Neuronal stem cell (in vitro differentiated cells): ENCODE measurements around the gene NTN1.

Experiments
- DNase-seq: peaks from one replicate; pipeline ENCODE4 v3.0.0-alpha.2; 2013; ENCODE audit warnings: low spot score
- H2AFZ ChIP-seq: one replicate; pipeline ENCODE4 v1.6.1; 2013; ENCODE audit warnings: mild to moderate bottlenecking, low read length, inconsistent platforms
- H2AK5ac ChIP-seq: 2 replicates; pipeline ENCODE4 v1.6.1; 2013; ENCODE audit warnings: low read depth, mild to moderate bottlenecking, inconsistent platforms, low read length, moderate library complexity, mixed read lengths
- H2BK120ac ChIP-seq: 2 replicates; pipeline ENCODE4 v1.6.1; 2013; ENCODE audit warnings: low read depth, mild to moderate bottlenecking, inconsistent platforms, low read length, moderate library complexity, mixed read lengths
- H2BK12ac ChIP-seq: one replicate; pipeline ENCODE4 v1.6.1; 2013; ENCODE audit warnings: low read length, inconsistent platforms
- H2BK15ac ChIP-seq: 2 replicates; pipeline ENCODE4 v1.6.1; 2013; ENCODE audit warnings: mild to moderate bottlenecking, low read length, inconsistent platforms, mixed read lengths
- H2BK5ac ChIP-seq: one replicate; pipeline ENCODE4 v1.6.1; 2013; ENCODE audit warnings: inconsistent platforms, mild to moderate bottlenecking, low read length, moderate library complexity
- H3K14ac ChIP-seq: one replicate; pipeline ENCODE4 v1.6.1; 2013; ENCODE audit warnings: low read length, inconsistent platforms
- H3K18ac ChIP-seq: 2 replicates; pipeline ENCODE4 v1.6.1; 2013; ENCODE audit warnings: low read length, inconsistent platforms
- H3K23ac ChIP-seq: 2 replicates; pipeline ENCODE4 v1.6.1; 2013; ENCODE audit warnings: low read depth, mild to moderate bottlenecking, mixed read lengths, low read length, inconsistent platforms; ENCODE audit not compliant: poor library complexity
- H3K27ac ChIP-seq: replicated peaks from 3 replicates; pipeline ENCODE4 v1.5.1; 2013; ENCODE audit warnings: low read length, inconsistent platforms
- H3K27me3 ChIP-seq, 3 experiments: 2 replicates each; pipeline ENCODE4 v1.6.1; 2013; ENCODE audit warnings: low read length in 3 of 3, mild to moderate bottlenecking in 2 of 3, inconsistent platforms in 1 of 3, low read depth in 1 of 3, mixed read lengths in 1 of 3, moderate library complexity in 1 of 3; ENCODE audit not compliant: control insufficient read depth in 3 of 3, insufficient read depth in 3 of 3
- H3K36me3 ChIP-seq, 2 donors: replicated peaks in 1 of 2; 2 replicates each; pipeline ENCODE4 v1.6.1; 2013; ENCODE audit warnings: low read length in 2 of 2; ENCODE audit not compliant: control insufficient read depth in 2 of 2, insufficient read depth in 2 of 2
- H3K4ac ChIP-seq: 2 replicates; pipeline ENCODE4 v1.6.1; 2013; ENCODE audit warnings: inconsistent platforms, mild to moderate bottlenecking, low read length, moderate library complexity
- H3K4me1 ChIP-seq, 2 donors: 1 replicate in 1 of 2; 2 replicates in 1 of 2; pipeline ENCODE4 v1.6.1; 2013; ENCODE audit warnings: low read length in 2 of 2, low read depth in 1 of 2; ENCODE audit not compliant: control insufficient read depth in 2 of 2, insufficient read depth in 1 of 2
- H3K4me2 ChIP-seq: one replicate; pipeline ENCODE4 v1.6.1; 2013; ENCODE audit warnings: mild to moderate bottlenecking, low read length, inconsistent platforms; ENCODE audit not compliant: insufficient read depth, poor library complexity, severe bottlenecking
- H3K4me3 ChIP-seq, 2 donors: 2 replicates each; pipeline ENCODE4 v1.5.1; 2013; ENCODE audit warnings: low read length in 2 of 2, mild to moderate bottlenecking in 2 of 2, inconsistent platforms in 1 of 2, moderate library complexity in 1 of 2
- H3K79me1 ChIP-seq: one replicate; pipeline ENCODE4 v1.6.1; 2013; ENCODE audit warnings: low read depth, mild to moderate bottlenecking, inconsistent platforms, low read length, moderate library complexity
- H3K9ac ChIP-seq: one replicate; pipeline ENCODE4 v1.6.1; 2013; ENCODE audit warnings: mild to moderate bottlenecking, low read depth, low read length, inconsistent platforms; ENCODE audit not compliant: poor library complexity
- H3K9me3 ChIP-seq, 2 donors: replicated peaks in 1 of 2; 2 replicates each; pipeline versions ENCODE3 to v1.6.1; 2013; ENCODE audit warnings: low read length in 2 of 2, mild to moderate bottlenecking in 2 of 2, inconsistent platforms in 1 of 2, low read depth in 1 of 2, mixed read lengths in 1 of 2, moderate library complexity in 1 of 2; ENCODE audit not compliant: control insufficient read depth in 2 of 2, insufficient read depth in 1 of 2
- H4K8ac ChIP-seq: one replicate; pipeline ENCODE4 v1.6.1; 2013; ENCODE audit warnings: low read depth, mild to moderate bottlenecking, inconsistent platforms, low read length, moderate library complexity
- H4K91ac ChIP-seq: one replicate; pipeline ENCODE4 v1.6.1; 2013; ENCODE audit warnings: low read length, low read depth, mild to moderate bottlenecking, inconsistent platforms; ENCODE audit not compliant: poor library complexity
- WGBS, 2 donors: extraction: QIAGEN DNeasy Blood & Tissue Kit; methylation state at CpG; one replicate each; pipeline ENCODE4 v1.1.7; 2013; ENCODE audit warnings: missing lambda C conversion rate in 2 of 2, mixed read lengths in 1 of 2; ENCODE audit not compliant: insufficient read length in 2 of 2, insufficient replicate concordance in 1 of 2; ENCODE audit errors: extremely low coverage in 2 of 2; 5-methylcytosine and 5-hydroxymethylcytosine counted together

The NTN1 gene

DNA sequence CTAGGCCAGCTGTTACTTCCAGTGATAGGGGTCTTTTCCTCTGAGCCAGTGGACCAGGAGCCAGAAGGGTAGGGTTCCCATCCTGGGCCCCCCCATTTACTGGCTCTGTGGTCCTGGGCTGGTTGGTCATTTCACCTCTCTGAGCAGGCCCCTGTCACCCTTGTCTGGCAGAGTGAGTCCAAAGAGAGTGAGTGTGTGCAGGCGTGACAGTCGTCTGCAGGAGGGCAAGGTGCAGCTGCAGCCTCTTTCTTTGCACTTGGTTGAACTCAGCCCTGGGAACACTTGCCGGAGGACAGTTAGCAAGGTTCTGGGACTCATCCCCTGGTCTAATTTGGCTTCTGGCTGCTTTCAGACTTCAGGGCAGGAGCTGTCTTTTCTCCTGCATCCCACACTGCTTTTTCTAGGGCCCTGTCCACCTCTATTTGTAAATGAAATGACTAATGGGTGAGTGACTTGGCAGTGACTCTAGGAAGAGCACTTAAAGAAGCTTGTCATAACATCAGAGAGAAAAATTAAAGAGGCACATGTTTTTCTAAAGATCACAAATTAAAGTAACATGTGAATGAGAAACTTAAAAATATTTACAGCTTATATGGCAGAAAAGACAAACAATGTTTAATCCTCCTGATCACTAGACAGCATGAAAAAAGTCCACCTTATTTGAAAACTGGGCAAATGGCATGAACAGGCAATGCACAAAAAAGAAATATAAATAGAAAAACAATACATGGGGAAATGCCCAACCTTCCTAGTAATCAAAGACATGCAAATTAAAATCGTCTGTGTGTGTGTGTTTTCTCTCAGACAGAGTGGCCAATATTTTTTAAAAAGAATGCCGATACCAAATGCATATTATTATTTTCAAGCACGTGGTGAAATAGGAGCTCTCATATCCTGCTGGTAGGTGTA lies 137.5 kb downstream of the NTN1 start:
- Histone ChIP-seq H3K23ac (no peak overlapping the region), H3K14ac (no peak overlapping the region), H3K9me3 (peaks cover 3 to 4% of the 10 kb centered on the region in 2 donors), H3K4ac (no peak overlapping the region), H4K8ac (no peak overlapping the region), H4K91ac (no peak overlapping the region), H3K18ac (peak overlapping the region; percentile 28), H3K9ac (no peak overlapping the region), H3K79me1 (no peaks in the 10 kb centered on the region), H2AFZ (no peak overlapping the region), H2BK12ac (no peak overlapping the region), H2BK5ac (no peak overlapping the region), H2BK15ac (no peak overlapping the region), H3K27me3 (no peaks in the 10 kb centered on the region), H3K4me1 (peaks cover 0 to 4% of the 10 kb centered on the region in 2 donors), H2AK5ac (peak overlapping the region; percentile 58), H3K4me2 (no peak overlapping the region), H3K27ac (no peak overlapping the region), H3K36me3 (no peaks in the 10 kb centered on the region), H3K4me3 (no peak overlapping the region), H2BK120ac (no peak overlapping the region)
- no CpG with 5 or more reads among the region's 6 CpGs for WGBS, 2 donors
- DNase-seq, result no peak

DNA sequence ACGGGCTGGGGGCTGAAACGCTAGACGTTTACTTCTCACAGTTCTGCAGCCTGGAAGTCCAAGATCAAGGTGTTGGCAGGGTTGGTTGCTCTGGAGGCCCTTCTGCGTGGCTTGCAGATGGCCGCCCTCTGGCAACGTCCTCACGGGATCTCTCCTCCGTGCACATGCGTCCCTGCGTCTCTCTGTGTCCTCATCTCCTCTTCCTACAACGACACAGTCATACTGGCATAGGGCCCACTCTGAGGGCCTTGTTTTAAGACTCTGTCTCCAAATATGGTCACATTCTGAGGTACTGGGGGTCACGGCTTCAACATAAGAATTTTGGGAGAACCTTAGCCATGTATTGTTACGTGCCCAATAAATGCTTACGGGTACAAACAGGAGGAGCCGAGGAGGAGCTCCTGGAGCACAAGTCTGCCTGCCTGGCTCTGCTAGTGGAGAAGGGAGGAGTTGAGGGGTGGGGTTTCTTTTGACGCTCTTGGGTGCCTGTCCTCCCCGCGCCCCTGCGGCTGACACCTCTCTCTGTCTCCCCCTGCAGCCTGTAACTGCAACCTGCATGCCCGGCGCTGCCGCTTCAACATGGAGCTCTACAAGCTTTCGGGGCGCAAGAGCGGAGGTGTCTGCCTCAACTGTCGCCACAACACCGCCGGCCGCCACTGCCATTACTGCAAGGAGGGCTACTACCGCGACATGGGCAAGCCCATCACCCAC lies 141.1 kb downstream of the NTN1 start:
- H3K18ac ChIP-seq, result peak overlapping the region; percentile 92
- H3K9ac ChIP-seq, result no peak overlapping the region
- H3K4ac ChIP-seq, result no peak overlapping the region
- WGBS, 2 donors, result no CpG with 5 or more reads among the region's 31 CpGs
- peak overlapping the region; percentile 95 for H2BK15ac ChIP-seq
- no peaks in the 10 kb centered on the region for H3K27me3 ChIP-seq
- peak overlapping the region; percentile 25 for H3K23ac ChIP-seq
- peaks cover 0 to 5% of the 10 kb centered on the region in 2 donors for H3K4me1 ChIP-seq
- peak overlapping the region; percentile 74 for H2BK120ac ChIP-seq
- no peak overlapping the region for H3K4me3 ChIP-seq
- H2AK5ac ChIP-seq, result peak overlapping the region; percentile 60
- no peaks in the 10 kb centered on the region for H3K79me1 ChIP-seq
- no peak overlapping the region for H2BK5ac ChIP-seq
- H3K9me3 ChIP-seq, result peaks cover 4% of the 10 kb centered on the region in 2 donors
- H4K8ac ChIP-seq, result no peak overlapping the region
- H2AFZ ChIP-seq, result no peak overlapping the region
- H3K27ac ChIP-seq, result no peak overlapping the region
- no peak overlapping the region for H3K4me2 ChIP-seq
- no peaks in the 10 kb centered on the region for H3K36me3 ChIP-seq
- no peak overlapping the region for H2BK12ac ChIP-seq
- peak overlapping the region; percentile 75 for H3K14ac ChIP-seq
- no peak for DNase-seq
- no peak overlapping the region for H4K91ac ChIP-seq

DNA sequence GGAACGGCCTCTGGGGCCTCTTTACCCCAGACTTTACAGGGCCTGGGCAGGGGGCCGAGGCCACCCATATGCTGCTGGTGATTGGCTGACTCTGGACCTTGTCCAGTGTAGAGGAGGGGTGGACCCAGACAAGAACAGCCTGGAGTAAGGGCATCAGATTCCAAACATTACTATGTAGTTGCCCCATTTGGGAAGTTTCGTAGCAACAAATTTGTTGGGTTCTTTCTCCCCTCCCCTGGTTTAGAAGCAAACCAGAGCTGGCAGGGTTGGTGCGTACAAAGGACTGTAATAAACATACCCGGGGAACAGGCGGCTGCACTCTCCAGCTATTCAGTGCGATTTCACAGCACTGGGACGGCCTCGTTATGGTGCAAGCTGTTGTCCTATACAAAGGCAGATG lies 145.5 kb downstream of the NTN1 start:
- no peak overlapping the region for H2BK12ac ChIP-seq
- H2BK15ac ChIP-seq, result no peak overlapping the region
- H3K4me2 ChIP-seq, result no peak overlapping the region
- H2BK5ac ChIP-seq, result no peak overlapping the region
- H3K9ac ChIP-seq, result no peak overlapping the region
- H3K14ac ChIP-seq, result no peak overlapping the region
- H3K79me1 ChIP-seq, result no peaks in the 10 kb centered on the region
- H3K4me1 ChIP-seq, result peaks cover 0 to 17% of the 10 kb centered on the region in 2 donors
- no peaks in the 10 kb centered on the region for H3K27me3 ChIP-seq
- H4K8ac ChIP-seq, result no peak overlapping the region
- H3K36me3 ChIP-seq, result no peaks in the 10 kb centered on the region
- H2AFZ ChIP-seq, result no peak overlapping the region
- no CpG with 5 or more reads among the region's 9 CpGs for WGBS, 2 donors
- no peak overlapping the region for H4K91ac ChIP-seq
- no peak overlapping the region for H3K23ac ChIP-seq
- no peak overlapping the region for H2BK120ac ChIP-seq
- H2AK5ac ChIP-seq, result no peak overlapping the region
- no peak overlapping the region for H3K18ac ChIP-seq
- H3K27ac ChIP-seq, result no peak overlapping the region
- no peak overlapping the region for H3K4ac ChIP-seq
- peaks cover 0 to 2% of the 10 kb centered on the region in 2 donors for H3K9me3 ChIP-seq
- no peak overlapping the region for H3K4me3 ChIP-seq
- DNase-seq, result no peak

DNA sequence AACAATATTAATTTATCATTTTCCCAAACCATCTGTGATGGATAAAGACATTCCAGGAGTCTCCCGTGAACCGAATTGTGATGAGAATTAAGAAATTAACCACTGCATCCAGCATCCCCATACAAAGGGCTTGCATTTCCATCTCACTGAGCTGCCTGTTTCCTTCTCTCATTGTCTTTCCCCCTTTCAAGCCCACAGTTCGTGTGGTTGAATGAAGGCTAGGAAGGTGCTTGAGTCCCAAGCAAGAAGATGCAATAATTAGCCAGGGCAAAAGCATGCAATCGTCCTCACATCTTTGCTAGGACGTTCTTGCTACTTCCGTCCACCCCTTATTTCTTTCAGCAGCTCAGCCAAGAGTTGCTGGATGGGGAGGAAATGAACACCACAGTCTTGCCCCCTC lies 146.1 kb downstream of the NTN1 start:
- H2AFZ ChIP-seq, result no peak overlapping the region
- H3K9ac ChIP-seq, result no peak overlapping the region
- no CpG with 5 or more reads among the region's 6 CpGs for WGBS, 2 donors
- no peak overlapping the region for H2BK5ac ChIP-seq
- H2AK5ac ChIP-seq, result no peak overlapping the region
- H3K14ac ChIP-seq, result no peak overlapping the region
- no peaks in the 10 kb centered on the region for H3K79me1 ChIP-seq
- no peak overlapping the region for H3K18ac ChIP-seq
- H3K23ac ChIP-seq, result no peak overlapping the region
- H3K4me1 ChIP-seq, result peaks cover 0 to 17% of the 10 kb centered on the region in 2 donors
- no peak overlapping the region for H3K4me2 ChIP-seq
- no peak overlapping the region for H2BK120ac ChIP-seq
- no peak overlapping the region for H3K4me3 ChIP-seq
- H3K36me3 ChIP-seq, result no peaks in the 10 kb centered on the region
- H4K91ac ChIP-seq, result no peak overlapping the region
- no peak overlapping the region for H3K27ac ChIP-seq
- H3K27me3 ChIP-seq, result no peaks in the 10 kb centered on the region
- no peak overlapping the region for H2BK12ac ChIP-seq
- no peak overlapping the region for H4K8ac ChIP-seq
- H3K4ac ChIP-seq, result no peak overlapping the region
- H2BK15ac ChIP-seq, result no peak overlapping the region
- peaks cover 0 to 2% of the 10 kb centered on the region in 2 donors for H3K9me3 ChIP-seq
- no peak for DNase-seq
